GM18526 (cell line): Measurements from ENCODE around the gene SPSB4.

Experiments
- POLR2A ChIP-seq: IDR thresholded peaks from 3 replicates; pipeline ENCODE4 v1.6.1; 2011; ENCODE audit not compliant: insufficient read length; ENCODE audit errors: extremely low read depth

The SPSB4 gene

DNA sequence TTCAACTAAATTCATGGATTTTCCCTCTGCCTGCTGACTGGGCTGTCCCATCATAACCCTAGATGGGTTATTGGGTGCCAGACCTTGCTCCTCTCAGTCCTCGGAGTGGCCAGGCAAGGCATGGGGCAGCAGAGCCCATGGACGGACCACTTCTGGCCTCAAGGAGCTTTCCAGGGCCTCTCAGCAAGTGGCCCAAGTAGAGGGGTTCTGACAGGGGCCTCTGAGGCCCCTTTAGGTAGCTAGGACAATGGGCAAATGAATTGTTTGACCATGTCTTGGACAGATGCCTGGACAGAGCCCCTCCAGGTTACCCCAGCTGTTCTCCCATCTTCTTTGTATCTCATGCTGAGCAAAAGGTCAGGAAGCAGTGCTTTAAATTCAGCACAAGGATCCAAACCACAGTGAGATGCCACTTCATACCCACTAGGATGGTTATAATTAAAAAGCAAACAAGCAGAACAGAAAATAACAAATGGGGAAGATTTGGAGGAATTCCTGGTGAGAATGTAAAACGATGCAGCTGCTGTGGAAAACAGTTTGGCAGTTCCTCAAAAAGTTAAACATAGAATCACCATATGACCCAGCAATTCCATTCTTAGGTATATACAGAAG is 61.6 kb downstream of the SPSB4 start:
- no peak for TF ChIP-seq POLR2A

- TF ChIP-seq POLR2A: no peak
Measured at GRCh38 chr3:141114179-141114745, 63.1 kb downstream of the SPSB4 start.

- TF ChIP-seq POLR2A: no peak
Measured at GRCh38 chr3:141114816-141115460, 63.8 kb downstream of the SPSB4 start.

DNA sequence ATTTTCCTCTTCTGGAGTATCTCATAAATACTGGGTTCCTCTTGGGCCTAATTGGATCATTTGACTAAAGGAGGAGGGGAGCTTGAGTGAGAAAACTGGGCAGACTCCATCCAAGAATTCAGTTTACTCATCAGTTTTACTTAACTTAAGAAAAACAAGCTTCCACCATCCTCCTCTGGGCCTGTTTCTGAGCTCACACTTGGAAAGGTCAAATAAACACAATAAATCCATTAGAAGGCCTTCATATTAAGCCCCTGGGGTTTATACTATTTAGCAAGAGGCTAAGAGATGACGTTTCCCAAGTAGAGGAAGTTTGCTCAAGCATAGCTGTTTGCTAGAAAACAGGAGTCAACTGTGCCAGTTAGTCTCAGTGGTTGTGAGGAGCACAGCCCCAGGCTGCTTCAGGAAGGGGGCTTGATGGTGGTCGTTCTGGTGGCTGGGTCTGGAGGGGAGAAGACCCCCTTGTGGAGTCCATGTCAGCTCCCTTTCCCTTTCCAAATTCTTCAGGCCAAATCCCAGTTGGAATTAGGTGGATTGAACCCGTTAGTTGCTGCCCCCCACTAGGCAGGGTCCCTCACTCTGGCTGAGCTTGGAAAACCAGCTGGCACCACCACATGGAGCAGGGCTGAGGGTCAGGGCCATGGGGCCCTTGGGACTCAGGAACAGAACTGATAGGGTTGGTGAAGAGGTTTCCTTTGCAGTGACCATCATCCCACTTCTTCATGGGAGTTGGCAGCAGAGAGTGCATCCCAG is 64.8 kb downstream of the SPSB4 start:
- TF ChIP-seq POLR2A: no peak

GRCh38 chr3:141116721-141117120 is 65.6 kb downstream of the SPSB4 start:
- TF ChIP-seq POLR2A: no peak

- TF ChIP-seq POLR2A: no peak
Measured at GRCh38 chr3:141122455-141123030, 71.4 kb downstream of the SPSB4 start.

GRCh38 chr3:141123677-141124410 is 72.7 kb downstream of the SPSB4 start:
- TF ChIP-seq POLR2A: no peak

- TF ChIP-seq POLR2A: no peak
Measured at GRCh38 chr3:141124715-141125114, 73.6 kb downstream of the SPSB4 start.

GRCh38 chr3:141125351-141125750 is 74.2 kb downstream of the SPSB4 start:
- TF ChIP-seq POLR2A: no peak

DNA sequence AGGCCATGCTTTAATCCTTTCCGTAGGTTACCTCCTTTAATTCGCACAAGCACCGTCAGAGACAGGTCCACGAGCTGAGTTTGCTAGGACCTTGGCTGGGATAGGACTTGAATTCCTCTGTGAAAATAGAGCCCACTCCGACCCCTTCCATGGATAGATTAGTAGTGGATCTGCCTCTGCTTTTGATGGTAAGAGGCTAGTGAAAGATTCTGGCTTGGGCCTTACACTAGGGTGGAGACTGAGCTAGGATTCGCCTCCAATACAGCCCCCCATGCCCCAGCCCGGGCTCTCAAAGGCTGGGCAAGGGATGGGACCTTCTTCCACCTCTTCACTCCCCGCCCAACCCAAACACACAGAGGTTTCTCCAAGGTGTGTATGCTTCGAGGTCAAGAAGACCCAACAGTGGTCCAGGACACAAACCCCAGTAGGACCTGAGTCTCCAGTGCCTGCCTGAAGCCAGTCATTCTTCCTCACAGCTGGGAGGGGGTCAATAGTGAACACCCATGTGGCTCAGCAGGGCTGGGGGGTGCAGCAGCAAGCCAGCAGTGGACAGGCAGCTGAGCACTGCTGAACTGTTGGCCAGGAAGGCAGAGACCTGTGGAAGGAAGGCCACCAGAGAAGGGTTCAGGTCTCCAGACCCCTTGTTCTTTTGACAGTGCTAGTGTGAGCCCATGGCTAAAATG is 75.7 kb downstream of the SPSB4 start:
- TF ChIP-seq POLR2A: no peak

DNA sequence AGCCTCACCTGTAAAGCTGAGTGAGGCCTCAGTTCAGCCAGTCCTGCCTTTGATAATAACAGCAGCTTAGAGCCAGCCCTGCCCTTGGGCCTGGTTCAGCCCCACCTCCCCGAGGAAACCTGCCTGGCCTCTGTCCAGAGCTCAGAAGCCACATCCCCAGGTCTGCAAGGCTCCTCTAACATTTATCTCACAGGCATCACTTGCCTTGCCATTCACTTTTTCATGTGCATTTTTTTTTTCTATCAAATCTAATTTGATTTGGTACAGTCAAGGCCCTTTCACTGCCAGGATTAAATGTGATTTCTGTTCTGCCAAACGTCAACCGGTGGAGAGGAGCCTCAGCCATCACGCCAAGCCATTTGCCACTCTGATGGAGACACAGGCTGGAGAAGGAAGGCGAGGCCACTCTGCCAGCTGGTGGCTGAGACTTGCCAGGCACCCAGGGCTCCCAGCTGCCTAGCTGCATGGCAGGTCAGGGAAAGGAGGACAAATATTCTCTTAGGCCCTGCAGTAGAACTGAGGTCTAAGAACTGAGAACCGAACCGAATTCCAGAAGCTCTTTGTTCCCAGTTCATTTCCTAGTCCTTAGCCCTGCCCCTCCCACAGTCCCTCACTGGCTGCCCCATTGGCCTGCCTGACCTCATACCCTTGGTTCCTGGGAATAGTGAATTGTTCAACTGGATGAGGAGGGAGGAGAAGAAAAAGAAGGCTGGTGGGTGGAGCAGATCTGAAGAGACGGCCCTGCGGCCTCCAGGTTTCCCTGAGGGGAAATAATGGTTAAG is 76.4 kb downstream of the SPSB4 start:
- TF ChIP-seq POLR2A: no peak

DNA sequence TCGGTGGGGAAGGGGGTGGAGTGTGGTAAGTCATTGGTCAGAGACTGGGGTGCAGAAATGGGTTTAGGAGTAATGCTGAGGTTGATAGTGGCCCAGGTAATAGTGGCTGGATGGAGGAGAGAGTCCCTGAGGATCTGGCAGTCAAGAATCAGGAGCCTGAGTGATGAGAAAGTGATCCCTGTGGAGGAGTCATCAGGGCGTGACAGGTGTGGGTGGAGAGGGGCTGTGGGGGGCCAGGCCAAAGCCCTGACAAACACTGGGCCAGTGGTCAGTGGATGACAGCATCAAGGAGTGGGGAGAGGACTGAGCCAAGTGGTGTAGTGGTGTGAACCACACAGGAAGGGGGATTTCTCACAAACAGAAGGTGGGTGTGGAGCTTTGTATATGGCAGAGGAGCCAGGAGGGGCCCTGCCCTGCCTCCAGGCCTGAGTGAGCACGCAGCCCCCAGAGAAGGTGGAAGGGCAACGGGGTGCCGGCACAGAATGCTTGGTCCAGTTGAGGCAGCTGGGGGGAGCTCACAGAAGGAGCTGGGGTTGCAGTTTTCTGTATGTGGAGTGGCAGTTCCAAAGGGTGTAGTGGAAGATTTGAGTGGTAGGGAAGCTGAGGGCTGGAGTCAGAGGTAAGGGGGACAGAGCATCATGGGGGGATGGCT is 77.1 kb downstream of the SPSB4 start:
- no peak for TF ChIP-seq POLR2A

DNA sequence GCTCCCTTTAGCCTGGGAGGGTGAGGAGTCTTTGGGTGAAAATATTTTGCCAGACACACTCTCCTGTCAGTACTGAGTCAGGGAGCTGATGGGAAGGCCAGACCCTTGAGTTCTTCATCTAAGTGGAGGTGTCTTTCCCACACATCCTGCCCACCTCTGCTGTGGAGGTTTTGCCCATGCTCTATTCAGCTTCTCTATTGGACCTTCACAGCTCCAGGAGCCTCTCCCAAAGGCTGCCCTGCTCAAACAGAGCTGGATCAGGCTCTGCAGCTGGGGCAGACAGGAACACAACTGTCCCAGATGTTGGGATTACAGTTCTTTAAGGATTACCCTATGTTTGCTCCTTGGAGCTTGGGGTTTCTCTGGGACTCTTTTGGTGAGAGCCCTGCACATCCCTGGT is 77.9 kb downstream of the SPSB4 start:
- no peak for TF ChIP-seq POLR2A
